Natural killer cell (primary cell): Measurements from ENCODE around the gene ERN1. TPM values are rescaled to one million over a fixed set of nuclear protein-coding genes. Genes with fewer than 3 reads are reported as not detected.

ENCODE experiments used
- ATAC-seq, 3 donors: fragments of 150-1000 bp in 2 of 3; fragments of 200-7000 bp in 1 of 3; cut with Tn5 transposase; 1 replicate in 1 of 3; 2 replicates in 2 of 3; pipeline ENCODE4 v1.10.0; 2021; ENCODE audit warnings: mild to moderate bottlenecking in 2 of 3, moderate library complexity in 2 of 3
- DNase-seq, 2 donors: peaks; one replicate each; pipeline versions ENCODE4 v3.0.0 to v3.0.0-alpha.2; 2013 to 2021; ENCODE audit warnings: mixed read lengths in 1 of 2
- H3K27ac ChIP-seq: one replicate; pipeline ENCODE4 v1.5.1; 2013; ENCODE audit warnings: mild to moderate bottlenecking, low read length
- H3K27me3 ChIP-seq: one replicate; pipeline ENCODE4 v1.6.1; 2013; ENCODE audit warnings: low read length; ENCODE audit not compliant: control insufficient read depth, insufficient read depth
- H3K36me3 ChIP-seq: one replicate; pipeline ENCODE4 v1.6.1; 2013; ENCODE audit warnings: low read length; ENCODE audit not compliant: control insufficient read depth, insufficient read depth
- H3K4me1 ChIP-seq: one replicate; pipeline ENCODE4 v1.6.1; 2013; ENCODE audit warnings: low read length; ENCODE audit not compliant: control insufficient read depth, insufficient read depth
- H3K4me3 ChIP-seq: one replicate; pipeline ENCODE4 v1.5.1; 2013; ENCODE audit warnings: low read length
- H3K9me3 ChIP-seq: one replicate; pipeline ENCODE4 v1.6.1; 2013; ENCODE audit warnings: low read length; ENCODE audit not compliant: control insufficient read depth, insufficient read depth
- H3K27ac Mint-ChIP-seq, 2 donors: one replicate each; pipeline ENCODE4 v1.8.0; 2022; ENCODE audit warnings: mild to moderate bottlenecking in 2 of 2, mixed read lengths in 2 of 2, moderate library complexity in 1 of 2
- H3K27me3 Mint-ChIP-seq, 2 donors: one replicate each; pipeline ENCODE4 v1.8.0; 2022; ENCODE audit warnings: low read depth in 2 of 2, mixed read lengths in 2 of 2
- H3K36me3 Mint-ChIP-seq: one replicate; pipeline ENCODE4 v1.8.0; 2022; ENCODE audit warnings: mixed read lengths
- H3K4me1 Mint-ChIP-seq, 2 donors: one replicate each; pipeline ENCODE4 v1.8.0; 2022; ENCODE audit warnings: mixed read lengths in 2 of 2
- H3K4me3 Mint-ChIP-seq: one replicate; pipeline ENCODE4 v1.8.0; 2022; ENCODE audit warnings: mild to moderate bottlenecking, moderate library complexity, mixed read lengths
- H3K9me3 Mint-ChIP-seq, 2 donors: one replicate each; pipeline ENCODE4 v1.8.0; 2022; ENCODE audit warnings: mixed read lengths in 2 of 2
- WGBS: methylation state at CpG from one replicate; pipeline ENCODE4 v1.1.7; 2013; ENCODE audit warnings: missing lambda C conversion rate; ENCODE audit not compliant: insufficient coverage; 5-methylcytosine and 5-hydroxymethylcytosine counted together
- intact Hi-C: fragments of 100-400 bp; cut with micrococcal nuclease; formaldehyde crosslinking; loops from one replicate; pipeline ENCODE4 v1.14.2; 2022
- total RNA-seq, 4 donors: library from RNA; stranded (reverse); fragments of 120-200 nt in 1 of 4; gene quantifications; one replicate each; pipeline versions ENCODE4 v1.2.3 to v1.2.4, GENCODE V29; 2013 to 2022
- TF ChIP-seq, protein P1 (sequence below): fragments of 200-600 bp; IDR thresholded peaks from one replicate; pipeline ENCODE4 v1.8.0; 2022; ENCODE audit warnings: antibody characterized with exemption

The ERN1 gene
- total RNA-seq, 3 donors from 2014 or later (not counting 1 experiment from before 2014, with no cell fraction given) = 52.9 to 90.5 (median 67.2) TPM

DNA sequence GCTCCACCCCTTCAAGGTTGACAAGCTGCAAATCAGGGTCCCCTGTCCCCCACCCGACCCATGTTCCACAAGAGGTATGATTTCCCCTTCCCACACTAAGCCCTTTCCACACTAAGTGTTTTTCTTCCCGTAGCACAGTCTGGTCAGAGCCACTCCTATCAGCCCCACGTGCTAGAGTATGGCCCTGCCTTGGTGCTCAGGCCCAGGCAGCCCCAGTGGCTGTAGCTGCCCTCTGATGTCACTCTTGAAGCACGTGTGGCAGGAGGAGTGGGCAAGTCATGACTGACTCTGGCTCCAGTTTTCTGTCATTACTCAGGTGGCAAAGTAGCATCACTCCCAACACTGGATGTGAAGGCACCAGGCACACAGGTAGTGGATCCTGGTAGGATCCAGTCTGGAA lies 35.4 kb upstream of the ERN1 start:
- no peaks in the 10 kb centered on the region for H3K27me3 ChIP-seq
- Mint-ChIP-seq H3K4me3 (no peak overlapping the region), H3K9me3 (no peaks in the 10 kb centered on the region), H3K27ac (no peak overlapping the region), H3K27me3 (no peaks in the 10 kb centered on the region), H3K4me1 (no peaks in the 10 kb centered on the region), H3K36me3 (no peaks in the 10 kb centered on the region)
- ATAC-seq = no peak
- intact Hi-C loops = no loop called here
- H3K4me1 ChIP-seq = no peaks in the 10 kb centered on the region
- no peaks in the 10 kb centered on the region for H3K36me3 ChIP-seq
- no peak overlapping the region for H3K27ac ChIP-seq
- 88% methylated on average over 4 of the region's 4 CpGs for WGBS
- TF ChIP-seq, protein P1, sequence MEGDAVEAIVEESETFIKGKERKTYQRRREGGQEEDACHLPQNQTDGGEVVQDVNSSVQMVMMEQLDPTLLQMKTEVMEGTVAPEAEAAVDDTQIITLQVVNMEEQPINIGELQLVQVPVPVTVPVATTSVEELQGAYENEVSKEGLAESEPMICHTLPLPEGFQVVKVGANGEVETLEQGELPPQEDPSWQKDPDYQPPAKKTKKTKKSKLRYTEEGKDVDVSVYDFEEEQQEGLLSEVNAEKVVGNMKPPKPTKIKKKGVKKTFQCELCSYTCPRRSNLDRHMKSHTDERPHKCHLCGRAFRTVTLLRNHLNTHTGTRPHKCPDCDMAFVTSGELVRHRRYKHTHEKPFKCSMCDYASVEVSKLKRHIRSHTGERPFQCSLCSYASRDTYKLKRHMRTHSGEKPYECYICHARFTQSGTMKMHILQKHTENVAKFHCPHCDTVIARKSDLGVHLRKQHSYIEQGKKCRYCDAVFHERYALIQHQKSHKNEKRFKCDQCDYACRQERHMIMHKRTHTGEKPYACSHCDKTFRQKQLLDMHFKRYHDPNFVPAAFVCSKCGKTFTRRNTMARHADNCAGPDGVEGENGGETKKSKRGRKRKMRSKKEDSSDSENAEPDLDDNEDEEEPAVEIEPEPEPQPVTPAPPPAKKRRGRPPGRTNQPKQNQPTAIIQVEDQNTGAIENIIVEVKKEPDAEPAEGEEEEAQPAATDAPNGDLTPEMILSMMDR = no peak
- no peak overlapping the region for H3K4me3 ChIP-seq
- no peak for DNase-seq
- no peaks in the 10 kb centered on the region for H3K9me3 ChIP-seq

DNA sequence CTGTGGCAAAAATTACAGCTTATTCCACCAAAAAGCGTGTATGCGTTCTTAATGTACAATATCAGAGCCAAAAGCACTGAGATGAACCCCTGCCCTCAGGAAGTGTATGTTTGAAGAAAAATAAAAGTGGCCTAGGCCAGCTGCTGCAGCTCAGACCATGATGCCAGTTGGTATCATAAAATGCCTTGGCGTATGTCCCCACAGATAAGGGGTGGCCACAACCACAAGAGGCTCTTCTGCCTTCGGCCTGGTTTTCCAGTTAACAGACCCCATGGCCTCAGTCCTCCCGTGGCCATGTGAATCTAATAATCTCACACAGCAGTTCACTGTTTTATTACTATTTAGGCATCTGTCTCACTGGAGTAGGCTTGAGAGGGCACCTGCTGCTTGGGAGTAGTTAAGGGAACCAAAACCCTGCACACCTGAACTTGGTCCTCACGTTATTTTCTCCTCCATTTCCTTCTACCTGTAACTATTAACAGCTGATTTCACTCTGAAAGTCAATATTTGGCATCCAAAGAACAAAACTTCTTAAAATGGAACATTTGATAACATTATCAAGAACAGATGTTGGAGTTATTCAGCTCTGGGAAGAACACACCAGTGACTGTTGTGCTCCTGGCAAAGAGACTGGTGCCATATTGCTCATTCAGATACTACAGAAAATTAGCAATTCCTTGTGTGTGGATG lies 34.8 kb upstream of the ERN1 start:
- Mint-ChIP-seq H3K27me3 (no peaks in the 10 kb centered on the region), H3K4me3 (no peak overlapping the region), H3K36me3 (no peaks in the 10 kb centered on the region), H3K9me3 (no peaks in the 10 kb centered on the region), H3K27ac (no peak overlapping the region), H3K4me1 (no peaks in the 10 kb centered on the region)
- DNase-seq (no peak), ATAC-seq (no peak)
- WGBS = 92% methylated on average over 6 of the region's 6 CpGs
- intact Hi-C loops = no loop called here
- H3K27me3 ChIP-seq = no peaks in the 10 kb centered on the region
- H3K4me1 ChIP-seq = no peaks in the 10 kb centered on the region
- TF ChIP-seq, protein P1 = no peak
- H3K9me3 ChIP-seq = no peaks in the 10 kb centered on the region
- no peak overlapping the region for H3K4me3 ChIP-seq
- no peaks in the 10 kb centered on the region for H3K36me3 ChIP-seq
- H3K27ac ChIP-seq = no peak overlapping the region

DNA sequence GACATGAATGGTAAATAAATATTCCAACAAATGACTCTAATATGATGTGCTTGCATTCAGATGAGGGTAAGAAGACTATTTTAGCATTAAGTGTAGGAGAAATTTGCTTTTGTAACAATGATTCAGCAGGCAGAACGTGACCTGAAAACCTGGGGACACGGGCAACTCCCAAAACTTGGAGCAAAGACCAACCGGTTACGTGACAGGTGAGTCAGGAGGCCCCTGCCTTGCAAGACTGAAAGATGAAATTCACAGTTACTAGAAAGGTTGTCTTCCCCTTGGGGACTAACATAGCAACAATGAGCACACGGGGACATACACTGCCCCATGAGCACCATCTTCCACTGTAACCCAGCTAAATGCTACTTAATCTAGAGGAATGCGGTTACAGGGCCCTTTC lies 33.5 kb upstream of the ERN1 start:
- Histone ChIP-seq H3K27me3 (no peaks in the 10 kb centered on the region), H3K9me3 (no peaks in the 10 kb centered on the region), H3K27ac (no peak overlapping the region), H3K4me1 (no peaks in the 10 kb centered on the region), H3K4me3 (no peak overlapping the region), H3K36me3 (peaks cover under 1% of the 10 kb centered on the region)
- Mint-ChIP-seq H3K27ac (no peak overlapping the region), H3K36me3 (no peaks in the 10 kb centered on the region), H3K9me3 (no peaks in the 10 kb centered on the region), H3K4me3 (no peak overlapping the region), H3K4me1 (no peaks in the 10 kb centered on the region), H3K27me3 (no peaks in the 10 kb centered on the region)
- DNase-seq (no peak), ATAC-seq (no peak)
- intact Hi-C loops = no loop called here
- WGBS = 87% methylated on average over 6 of the region's 6 CpGs
- TF ChIP-seq, protein P1 = no peak

DNA sequence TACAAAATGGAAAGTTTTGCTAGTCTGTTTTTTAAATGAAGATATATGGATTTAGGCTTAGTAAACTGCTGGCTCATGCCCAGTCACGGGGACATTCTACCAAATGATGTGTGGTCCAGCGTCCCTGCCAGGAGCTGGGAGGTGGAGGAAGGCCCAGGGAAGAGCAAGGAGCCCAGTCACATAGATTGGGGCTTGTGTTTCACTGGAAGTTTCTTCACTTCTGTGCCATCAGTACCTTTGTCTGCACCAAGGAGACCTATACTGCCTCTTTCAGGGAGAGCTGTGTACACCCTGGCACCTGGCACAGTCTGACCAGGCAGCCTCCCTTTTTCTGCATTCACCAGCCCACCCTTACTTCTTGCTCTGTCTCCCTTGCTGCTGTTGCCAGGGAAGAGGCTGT lies 32.6 kb upstream of the ERN1 start:
- H3K36me3 Mint-ChIP-seq = no peaks in the 10 kb centered on the region
- intact Hi-C loops = no loop called here
- peaks cover 2% of the 10 kb centered on the region for H3K36me3 ChIP-seq
- no peaks in the 10 kb centered on the region for H3K4me1 ChIP-seq
- no peak overlapping the region for H3K27ac ChIP-seq
- H3K4me3 ChIP-seq = no peak overlapping the region
- DNase-seq (no peak), ATAC-seq (no peak)
- WGBS = 90% methylated on average over 2 of the region's 2 CpGs
- no peaks in the 10 kb centered on the region for H3K4me1 Mint-ChIP-seq
- H3K9me3 Mint-ChIP-seq = no peaks in the 10 kb centered on the region
- H3K27me3 ChIP-seq = no peaks in the 10 kb centered on the region
- H3K4me3 Mint-ChIP-seq = no peak overlapping the region
- H3K27me3 Mint-ChIP-seq = no peaks in the 10 kb centered on the region
- TF ChIP-seq, protein P1 = no peak
- no peaks in the 10 kb centered on the region for H3K9me3 ChIP-seq
- no peak overlapping the region for H3K27ac Mint-ChIP-seq
